Measurements from ENCODE around the gene H2BK1.

H2BK1 gene

DNA sequence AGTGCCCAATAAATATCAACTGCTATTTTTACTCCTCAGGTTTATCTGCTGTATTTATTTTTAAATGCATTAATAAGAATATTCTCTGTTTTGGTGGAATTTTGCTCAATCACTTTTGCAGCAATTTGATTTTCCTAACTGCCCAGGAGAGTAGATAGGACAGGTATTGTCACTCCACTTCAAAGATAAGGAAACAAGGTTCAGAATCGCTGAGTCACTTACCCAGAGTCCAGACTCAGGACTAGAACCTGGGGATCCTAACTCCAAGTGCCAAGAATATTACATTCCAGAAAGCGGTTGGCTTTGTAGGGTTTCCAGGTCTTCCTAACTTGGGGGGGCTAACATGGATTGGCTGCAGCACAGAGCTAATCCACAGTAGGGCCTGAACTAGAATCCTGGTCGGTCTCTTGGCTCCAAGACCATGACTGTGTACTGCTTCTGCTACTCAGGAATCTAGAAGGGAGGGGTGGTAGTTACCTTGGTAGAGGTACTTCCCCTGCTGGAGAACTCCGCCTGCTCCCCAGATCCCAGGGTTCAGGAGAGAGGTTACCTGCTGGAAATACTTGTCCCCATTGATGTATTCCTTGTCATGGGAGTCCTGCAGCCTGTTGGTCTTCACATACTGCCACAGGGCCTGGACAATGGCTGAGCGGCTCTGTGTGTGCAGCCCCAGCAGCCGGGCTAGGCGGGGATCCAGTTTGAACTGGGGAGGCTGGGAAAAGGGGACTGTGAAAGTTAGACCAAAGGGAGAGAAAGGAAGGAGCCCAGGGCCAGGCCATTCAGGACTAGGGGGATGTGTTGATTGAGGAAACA is 30.9 kb upstream of the H2BK1 start:
- TF ChIP-seq, protein P1, sequence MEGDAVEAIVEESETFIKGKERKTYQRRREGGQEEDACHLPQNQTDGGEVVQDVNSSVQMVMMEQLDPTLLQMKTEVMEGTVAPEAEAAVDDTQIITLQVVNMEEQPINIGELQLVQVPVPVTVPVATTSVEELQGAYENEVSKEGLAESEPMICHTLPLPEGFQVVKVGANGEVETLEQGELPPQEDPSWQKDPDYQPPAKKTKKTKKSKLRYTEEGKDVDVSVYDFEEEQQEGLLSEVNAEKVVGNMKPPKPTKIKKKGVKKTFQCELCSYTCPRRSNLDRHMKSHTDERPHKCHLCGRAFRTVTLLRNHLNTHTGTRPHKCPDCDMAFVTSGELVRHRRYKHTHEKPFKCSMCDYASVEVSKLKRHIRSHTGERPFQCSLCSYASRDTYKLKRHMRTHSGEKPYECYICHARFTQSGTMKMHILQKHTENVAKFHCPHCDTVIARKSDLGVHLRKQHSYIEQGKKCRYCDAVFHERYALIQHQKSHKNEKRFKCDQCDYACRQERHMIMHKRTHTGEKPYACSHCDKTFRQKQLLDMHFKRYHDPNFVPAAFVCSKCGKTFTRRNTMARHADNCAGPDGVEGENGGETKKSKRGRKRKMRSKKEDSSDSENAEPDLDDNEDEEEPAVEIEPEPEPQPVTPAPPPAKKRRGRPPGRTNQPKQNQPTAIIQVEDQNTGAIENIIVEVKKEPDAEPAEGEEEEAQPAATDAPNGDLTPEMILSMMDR (IDR thresholded peaks at IDR 0.05; ENCODE audit: low read depth, low read length), result no peak
- TF ChIP-seq MYC (IDR thresholded peaks at IDR 0.05; ENCODE audit: low read depth, low read length), result no peak
- DNase-seq (ENCODE audit: low read depth), result no peak
- H3K4me3 ChIP-seq (ENCODE audit: low read depth, low read length), result no peak overlapping the region

DNA sequence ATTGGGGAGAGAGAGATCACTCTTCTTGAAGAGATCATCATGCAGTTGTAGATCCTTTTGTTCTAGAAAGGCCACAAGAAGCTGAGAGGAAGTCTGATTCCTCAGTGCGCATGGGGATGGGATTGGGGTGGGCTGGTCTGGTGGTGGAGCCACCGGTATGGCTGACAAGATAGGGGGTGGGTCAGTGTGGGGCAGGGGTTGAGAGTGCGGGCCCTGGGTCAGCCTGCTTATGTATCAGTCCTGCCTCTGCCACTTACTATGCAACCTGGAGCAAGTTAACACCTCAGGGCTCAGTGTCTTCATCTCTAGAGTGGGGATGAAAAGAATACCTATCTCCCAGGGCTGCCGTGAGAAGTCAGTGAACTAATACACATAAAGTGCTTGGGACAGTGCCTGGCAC is 30.2 kb upstream of the H2BK1 start:
- no peak for DNase-seq (ENCODE audit: low read depth)
- TF ChIP-seq MYC (IDR thresholded peaks at IDR 0.05; ENCODE audit: low read depth, low read length) (no peak), POLR2A (IDR thresholded peaks at IDR 0.05; ENCODE audit: extremely low read depth, insufficient read length) (no peak)
- TF ChIP-seq, protein P2, sequence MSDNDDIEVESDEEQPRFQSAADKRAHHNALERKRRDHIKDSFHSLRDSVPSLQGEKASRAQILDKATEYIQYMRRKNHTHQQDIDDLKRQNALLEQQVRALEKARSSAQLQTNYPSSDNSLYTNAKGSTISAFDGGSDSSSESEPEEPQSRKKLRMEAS (IDR thresholded peaks at IDR 0.05; ENCODE audit: low read depth, low read length), result no peak
- TF ChIP-seq, protein P1 (IDR thresholded peaks at IDR 0.05; ENCODE audit: low read depth, low read length), result no peak
- H3K4me3 ChIP-seq (ENCODE audit: low read depth, low read length), result no peak overlapping the region

DNA sequence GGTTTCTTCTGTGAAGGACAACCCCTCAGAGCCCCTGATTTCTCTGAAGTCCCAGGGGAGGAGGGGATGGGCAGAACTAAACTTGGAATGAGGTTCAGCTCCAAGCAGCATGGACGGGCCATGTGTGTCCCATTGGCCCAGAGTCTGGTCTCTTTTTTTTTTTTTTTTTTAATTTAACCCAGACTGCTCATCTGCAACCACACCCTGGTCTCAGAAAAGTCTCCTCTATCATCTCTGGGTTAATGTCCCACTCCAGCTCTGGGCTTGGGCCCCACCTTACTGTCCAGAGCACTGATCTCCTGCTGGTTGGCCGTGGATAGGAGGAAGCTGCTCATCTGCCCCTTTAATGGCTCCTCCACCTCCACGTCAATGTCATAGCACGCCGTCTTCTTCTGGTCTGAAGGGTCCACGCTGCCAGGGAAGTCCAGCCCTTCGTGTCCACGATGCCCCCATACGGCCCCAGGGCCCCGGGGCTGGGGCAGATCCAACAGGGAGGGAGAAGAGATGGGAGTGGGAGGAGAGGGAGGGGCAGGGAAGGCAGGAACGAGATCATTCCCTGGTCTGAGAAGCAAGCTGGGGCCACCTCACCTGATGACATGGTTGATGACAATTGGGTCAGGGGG is 29.7 kb upstream of the H2BK1 start:
- no peak for DNase-seq (ENCODE audit: low read depth)
- TF ChIP-seq, protein P2 (IDR thresholded peaks at IDR 0.05; ENCODE audit: low read depth, low read length), result no peak
- TF ChIP-seq POLR2A (IDR thresholded peaks at IDR 0.05; ENCODE audit: extremely low read depth, insufficient read length), result no peak
- TF ChIP-seq, protein P1 (IDR thresholded peaks at IDR 0.05; ENCODE audit: low read depth, low read length), result no peak
- no peak for TF ChIP-seq MYC (IDR thresholded peaks at IDR 0.05; ENCODE audit: low read depth, low read length)
- no peak overlapping the region for H3K4me3 ChIP-seq (ENCODE audit: low read depth, low read length)

DNA sequence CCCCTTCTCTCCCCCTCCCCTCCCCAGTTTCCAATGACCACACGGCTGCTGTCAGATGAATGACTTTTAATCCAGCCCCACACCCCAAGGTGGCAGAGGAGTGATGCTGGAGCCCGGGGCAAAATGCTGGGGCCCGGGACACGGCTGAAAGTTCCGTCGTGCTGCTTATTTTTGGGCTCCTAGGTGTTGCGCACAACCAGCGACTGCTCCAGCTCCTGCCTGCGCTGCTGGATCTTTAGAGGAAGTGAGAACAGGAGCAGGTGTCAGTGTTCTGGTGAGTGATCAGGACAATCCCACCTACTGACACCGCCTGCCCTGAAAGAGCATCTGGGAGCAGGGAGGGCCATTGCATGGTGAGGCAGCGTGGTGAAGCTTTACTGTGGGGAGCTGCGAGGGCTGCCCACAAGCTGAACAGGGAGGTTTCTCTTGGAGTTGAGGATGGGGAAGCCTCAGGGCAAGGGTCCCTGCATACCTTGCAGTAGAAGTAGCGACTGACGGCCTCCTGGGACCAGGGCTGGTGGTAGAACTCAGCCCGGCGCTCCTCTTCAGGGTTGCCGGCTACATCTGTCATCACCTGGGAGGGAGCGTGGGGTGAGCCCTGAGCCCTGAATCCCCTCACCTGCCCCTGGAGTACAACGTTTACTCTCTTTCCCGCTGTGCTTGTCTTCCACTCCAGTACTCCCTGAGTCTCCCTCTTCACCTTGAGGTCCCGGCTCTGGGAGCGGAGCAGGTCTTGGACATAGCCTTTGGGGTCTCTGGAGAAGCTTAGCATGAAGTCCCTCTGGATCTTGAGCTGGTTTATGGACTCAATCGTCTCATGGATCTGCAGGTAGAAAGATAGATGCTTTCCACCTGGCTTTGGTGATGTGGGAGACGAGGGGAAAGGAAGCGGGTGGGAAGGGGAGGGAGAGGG is 28.9 kb upstream of the H2BK1 start:
- TF ChIP-seq MYC (IDR thresholded peaks at IDR 0.05; ENCODE audit: low read depth, low read length), result no peak
- TF ChIP-seq, protein P1 (IDR thresholded peaks at IDR 0.05; ENCODE audit: low read depth, low read length), result no peak
- TF ChIP-seq POLR2A (IDR thresholded peaks at IDR 0.05; ENCODE audit: extremely low read depth, insufficient read length), result no peak
- TF ChIP-seq, protein P2 (IDR thresholded peaks at IDR 0.05; ENCODE audit: low read depth, low read length), result no peak
- no peak overlapping the region for H3K4me3 ChIP-seq (ENCODE audit: low read depth, low read length)
- no peak for DNase-seq (ENCODE audit: low read depth)

DNA sequence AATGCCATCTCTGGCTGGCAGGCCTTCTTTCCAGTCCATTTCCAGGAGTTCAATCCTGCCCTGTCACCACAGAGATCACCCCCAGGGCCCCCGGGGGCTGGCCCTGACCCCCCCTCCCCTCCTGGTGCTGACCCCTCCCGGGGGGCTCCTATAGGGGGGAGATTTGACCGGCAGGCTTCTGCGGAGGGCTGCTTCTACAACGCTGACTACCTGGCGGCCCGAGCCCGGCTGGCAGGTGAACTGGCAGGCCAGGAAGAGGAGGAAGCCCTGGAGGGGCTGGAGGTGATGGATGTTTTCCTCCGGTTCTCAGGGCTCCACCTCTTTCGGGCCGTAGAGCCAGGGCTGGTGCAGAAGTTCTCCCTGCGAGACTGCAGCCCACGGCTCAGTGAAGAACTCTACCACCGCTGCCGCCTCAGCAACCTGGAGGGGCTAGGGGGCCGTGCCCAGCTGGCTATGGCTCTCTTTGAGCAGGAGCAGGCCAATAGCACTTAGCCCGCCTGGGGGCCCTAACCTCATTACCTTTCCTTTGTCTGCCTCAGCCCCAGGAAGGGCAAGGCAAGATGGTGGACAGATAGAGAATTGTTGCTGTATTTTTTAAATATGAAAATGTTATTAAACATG is 28.0 kb upstream of the H2BK1 start:
- TF ChIP-seq POLR2A (IDR thresholded peaks at IDR 0.05; ENCODE audit: extremely low read depth, insufficient read length) (no peak), MYC (IDR thresholded peaks at IDR 0.05; ENCODE audit: low read depth, low read length) (no peak)
- TF ChIP-seq, protein P2 (IDR thresholded peaks at IDR 0.05; ENCODE audit: low read depth, low read length), result no peak
- TF ChIP-seq, protein P1 (IDR thresholded peaks at IDR 0.05; ENCODE audit: low read depth, low read length), result no peak
- no peak for DNase-seq (ENCODE audit: low read depth)
- H3K4me3 ChIP-seq (ENCODE audit: low read depth, low read length), result no peak overlapping the region
